ENCODE data around the gene TXNDC9.
"Not testable (repeated sequence)": the region's sequence is repeated elsewhere in the genome, so short reads cannot be mapped to it uniquely, and the experiment has no call there.

Gene TXNDC9

GRCh38 chr2:99335911-99336803 lies at the start of gene TXNDC9:
Gene TXNDC9 (minus strand): TSS chr2:99336333. CDS start chr2:99333210, 3,123 bp downstream.
- peak; percentile 98 for DNase-seq

- DNase-seq, result no peak
Measured at GRCh38 chr2:99382143-99382542, 46.0 kb upstream of the TXNDC9 start.

- DNase-seq, result no peak
Measured at GRCh38 chr2:99380376-99381010, 44.4 kb upstream of the TXNDC9 start.

- DNase-seq, result no peak
Measured at GRCh38 chr2:99377879-99378278, 41.7 kb upstream of the TXNDC9 start.

- DNase-seq, result no peak
Measured at GRCh38 chr2:99376254-99376864, 40.2 kb upstream of the TXNDC9 start.

GRCh38 chr2:99374747-99375146 lies 38.6 kb upstream of the TXNDC9 start:
- DNase-seq, result no peak

GRCh38 chr2:99373144-99373543 lies 37.0 kb upstream of the TXNDC9 start:
- DNase-seq, result no peak

- not testable (repeated sequence) for DNase-seq
Measured at GRCh38 chr2:99368854-99369253, 32.7 kb upstream of the TXNDC9 start.

- DNase-seq, result no peak
Measured at GRCh38 chr2:99365661-99366060, 29.5 kb upstream of the TXNDC9 start.

GRCh38 chr2:99356853-99357252 lies 20.7 kb upstream of the TXNDC9 start:
- no peak for DNase-seq

- DNase-seq, result not testable (repeated sequence)
Measured at GRCh38 chr2:99354825-99355224, 18.7 kb upstream of the TXNDC9 start.

GRCh38 chr2:99354070-99354469 lies 17.9 kb upstream of the TXNDC9 start:
- DNase-seq, result no peak

- DNase-seq, result no peak
Measured at GRCh38 chr2:99350194-99350593, 14.1 kb upstream of the TXNDC9 start.

- no peak for DNase-seq
Measured at GRCh38 chr2:99348173-99348572, 12.0 kb upstream of the TXNDC9 start.

- DNase-seq, result no peak
Measured at GRCh38 chr2:99346218-99346617, 10.1 kb upstream of the TXNDC9 start.

- not testable (repeated sequence) for DNase-seq
Measured at GRCh38 chr2:99345446-99345845, 9.3 kb upstream of the TXNDC9 start.

GRCh38 chr2:99342536-99342935 lies 6.4 kb upstream of the TXNDC9 start:
- DNase-seq, result no peak

- no peak for DNase-seq
Measured at GRCh38 chr2:99340669-99341236, 4.6 kb upstream of the TXNDC9 start.

- DNase-seq, result no peak
Measured at GRCh38 chr2:99338029-99338585, 2.0 kb upstream of the TXNDC9 start.

GRCh38 chr2:99337113-99338028 lies 1.2 kb upstream of the TXNDC9 start, which contains the start of gene EIF5B:
Gene EIF5B (plus strand): TSS chr2:99337389. CDS start chr2:99337555, 166 bp downstream.
- DNase-seq, result peak; percentile 92

- no peak for DNase-seq
Measured at GRCh38 chr2:99336804-99337112, 625 bp upstream of the TXNDC9 start.

- no peak for DNase-seq
Measured at GRCh38 chr2:99325384-99325783, 10.7 kb downstream of the TXNDC9 start.
